ENCODE data around the gene DZANK1.
"Not testable (repeated sequence)": the region's sequence is repeated elsewhere in the genome, so short reads cannot be mapped to it uniquely, and the experiment has no call there.

Gene DZANK1

GRCh38 chr20:18400460-18400859 is 66.4 kb downstream of the DZANK1 start:
- TF ChIP-seq EZH2phosphoT487 (conservative IDR thresholded peaks at IDR 0.05; ENCODE audit: low read length): no peak
- TF ChIP-seq, protein P1, sequence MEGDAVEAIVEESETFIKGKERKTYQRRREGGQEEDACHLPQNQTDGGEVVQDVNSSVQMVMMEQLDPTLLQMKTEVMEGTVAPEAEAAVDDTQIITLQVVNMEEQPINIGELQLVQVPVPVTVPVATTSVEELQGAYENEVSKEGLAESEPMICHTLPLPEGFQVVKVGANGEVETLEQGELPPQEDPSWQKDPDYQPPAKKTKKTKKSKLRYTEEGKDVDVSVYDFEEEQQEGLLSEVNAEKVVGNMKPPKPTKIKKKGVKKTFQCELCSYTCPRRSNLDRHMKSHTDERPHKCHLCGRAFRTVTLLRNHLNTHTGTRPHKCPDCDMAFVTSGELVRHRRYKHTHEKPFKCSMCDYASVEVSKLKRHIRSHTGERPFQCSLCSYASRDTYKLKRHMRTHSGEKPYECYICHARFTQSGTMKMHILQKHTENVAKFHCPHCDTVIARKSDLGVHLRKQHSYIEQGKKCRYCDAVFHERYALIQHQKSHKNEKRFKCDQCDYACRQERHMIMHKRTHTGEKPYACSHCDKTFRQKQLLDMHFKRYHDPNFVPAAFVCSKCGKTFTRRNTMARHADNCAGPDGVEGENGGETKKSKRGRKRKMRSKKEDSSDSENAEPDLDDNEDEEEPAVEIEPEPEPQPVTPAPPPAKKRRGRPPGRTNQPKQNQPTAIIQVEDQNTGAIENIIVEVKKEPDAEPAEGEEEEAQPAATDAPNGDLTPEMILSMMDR (IDR thresholded peaks at IDR 0.05; ENCODE audit: insufficient read depth, low read length, poor library complexity, severe bottlenecking): no peak
- Histone ChIP-seq H3K4me2 (ENCODE audit: low read depth, low read length, poor library complexity, severe bottlenecking) (no peak overlapping the region), H2AFZ (ENCODE audit: low read depth, low read length, severe bottlenecking) (no peak overlapping the region), H3K9me3 (ENCODE audit: insufficient read depth, low read length) (no peaks in the 10 kb centered on the region), H4K20me1 (ENCODE audit: low read depth, low read length) (no peaks in the 10 kb centered on the region), H3K4me3 (ENCODE audit: insufficient read depth, low read length, poor library complexity, severe bottlenecking) (no peak overlapping the region), H3K27ac (ENCODE audit: low read depth, low read length) (no peak overlapping the region), H3F3A (ENCODE audit: insufficient read depth) (no peaks in the 10 kb centered on the region), H3K36me3 (ENCODE audit: low read length) (no peaks in the 10 kb centered on the region), H3K27me3 (ENCODE audit: low read length) (no peaks in the 10 kb centered on the region), H3K9ac (ENCODE audit: low read length) (no peak overlapping the region), H3K9me2 (replicated peaks; ENCODE audit: insufficient read depth, low read length) (no peaks in the 10 kb centered on the region), H3K79me2 (ENCODE audit: insufficient read depth, low read length) (no peaks in the 10 kb centered on the region)

DNA sequence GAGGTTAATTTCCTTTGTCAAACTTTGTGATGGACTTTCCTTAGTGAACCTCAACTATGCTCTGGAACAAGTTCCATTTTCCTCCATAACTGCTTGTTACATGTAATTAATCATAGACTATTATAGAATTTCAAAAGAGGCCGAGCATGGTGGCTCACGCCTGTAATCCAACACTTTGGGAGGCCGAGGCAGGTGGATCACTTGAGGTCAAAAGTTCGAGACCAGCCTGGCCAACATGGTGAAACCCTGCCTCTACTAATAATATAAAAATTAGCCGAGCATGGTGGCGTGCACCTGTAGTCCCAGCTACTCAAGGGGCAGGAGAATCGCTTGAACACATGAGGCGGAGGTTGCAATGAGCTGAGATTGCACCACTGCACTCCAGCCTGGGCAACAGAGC is 68.1 kb downstream of the DZANK1 start:
- H3K4me3 ChIP-seq (ENCODE audit: insufficient read depth, low read length, poor library complexity, severe bottlenecking); H3K9me2 ChIP-seq (replicated peaks; ENCODE audit: insufficient read depth, low read length); H3K9me3 ChIP-seq (ENCODE audit: insufficient read depth, low read length); H2AFZ ChIP-seq (ENCODE audit: low read depth, low read length, severe bottlenecking); H3K4me2 ChIP-seq (ENCODE audit: low read depth, low read length, poor library complexity, severe bottlenecking); H4K20me1 ChIP-seq (ENCODE audit: low read depth, low read length); H3K27me3 ChIP-seq (ENCODE audit: low read length); H3F3A ChIP-seq (ENCODE audit: insufficient read depth); H3K79me2 ChIP-seq (ENCODE audit: insufficient read depth, low read length); H3K36me3 ChIP-seq (ENCODE audit: low read length); H3K27ac ChIP-seq (ENCODE audit: low read depth, low read length); H3K9ac ChIP-seq (ENCODE audit: low read length): not testable (repeated sequence)

- no peaks in the 10 kb centered on the region for H4K20me1 ChIP-seq (ENCODE audit: low read depth, low read length)
- H3K36me3 ChIP-seq (ENCODE audit: low read length): no peaks in the 10 kb centered on the region
- H2AFZ ChIP-seq (ENCODE audit: low read depth, low read length, severe bottlenecking): no peak overlapping the region
- TF ChIP-seq EZH2phosphoT487 (conservative IDR thresholded peaks at IDR 0.05; ENCODE audit: low read length): no peak
- TF ChIP-seq, protein P1 (IDR thresholded peaks at IDR 0.05; ENCODE audit: insufficient read depth, low read length, poor library complexity, severe bottlenecking): no peak
- H3K27ac ChIP-seq (ENCODE audit: low read depth, low read length): no peak overlapping the region
- no peak overlapping the region for H3K4me3 ChIP-seq (ENCODE audit: insufficient read depth, low read length, poor library complexity, severe bottlenecking)
- no peaks in the 10 kb centered on the region for H3K79me2 ChIP-seq (ENCODE audit: insufficient read depth, low read length)
- H3K4me2 ChIP-seq (ENCODE audit: low read depth, low read length, poor library complexity, severe bottlenecking): no peak overlapping the region
- H3K9me3 ChIP-seq (ENCODE audit: insufficient read depth, low read length): no peaks in the 10 kb centered on the region
- H3K9me2 ChIP-seq (replicated peaks; ENCODE audit: insufficient read depth, low read length): no peaks in the 10 kb centered on the region
- no peaks in the 10 kb centered on the region for H3K27me3 ChIP-seq (ENCODE audit: low read length)
- no peaks in the 10 kb centered on the region for H3F3A ChIP-seq (ENCODE audit: insufficient read depth)
- H3K9ac ChIP-seq (ENCODE audit: low read length): no peak overlapping the region
These were observed 69.8 kb downstream of the DZANK1 start for GRCh38 chr20:18397030-18397429.

DNA sequence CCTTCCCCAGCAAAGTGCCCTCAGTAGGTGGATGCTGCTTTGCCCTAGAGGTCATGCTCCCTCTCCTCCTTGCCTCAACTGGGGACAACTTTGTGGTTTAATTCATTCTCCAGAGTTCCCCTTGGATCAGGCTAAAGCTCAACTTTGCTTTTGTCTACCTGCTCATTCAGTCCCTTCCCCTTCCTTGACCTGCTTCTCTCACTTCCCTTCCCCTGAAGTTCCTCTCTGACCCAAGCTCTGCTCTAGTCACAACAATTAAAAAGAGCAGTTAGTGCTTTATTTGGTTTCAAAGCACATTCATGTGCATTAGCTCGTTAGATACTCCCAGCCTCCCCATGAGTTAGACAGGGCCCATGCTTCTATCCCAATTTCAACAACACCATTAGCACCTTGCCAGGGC is 71.3 kb downstream of the DZANK1 start:
- H3F3A ChIP-seq (ENCODE audit: insufficient read depth): no peaks in the 10 kb centered on the region
- TF ChIP-seq, protein P1 (IDR thresholded peaks at IDR 0.05; ENCODE audit: insufficient read depth, low read length, poor library complexity, severe bottlenecking): no peak
- TF ChIP-seq EZH2phosphoT487 (conservative IDR thresholded peaks at IDR 0.05; ENCODE audit: low read length): no peak
- H3K9ac ChIP-seq (ENCODE audit: low read length): no peak overlapping the region
- H4K20me1 ChIP-seq (ENCODE audit: low read depth, low read length): no peaks in the 10 kb centered on the region
- no peaks in the 10 kb centered on the region for H3K79me2 ChIP-seq (ENCODE audit: insufficient read depth, low read length)
- no peaks in the 10 kb centered on the region for H3K36me3 ChIP-seq (ENCODE audit: low read length)
- H2AFZ ChIP-seq (ENCODE audit: low read depth, low read length, severe bottlenecking): no peak overlapping the region
- H3K27ac ChIP-seq (ENCODE audit: low read depth, low read length): no peak overlapping the region
- no peaks in the 10 kb centered on the region for H3K9me2 ChIP-seq (replicated peaks; ENCODE audit: insufficient read depth, low read length)
- no peak overlapping the region for H3K4me2 ChIP-seq (ENCODE audit: low read depth, low read length, poor library complexity, severe bottlenecking)
- no peaks in the 10 kb centered on the region for H3K27me3 ChIP-seq (ENCODE audit: low read length)
- no peaks in the 10 kb centered on the region for H3K9me3 ChIP-seq (ENCODE audit: insufficient read depth, low read length)
- H3K4me3 ChIP-seq (ENCODE audit: insufficient read depth, low read length, poor library complexity, severe bottlenecking): no peak overlapping the region
